GM23248 (cell line): ENCODE data around the gene CAPRIN2. TPM values are rescaled to one million over a fixed set of nuclear protein-coding genes. Genes with fewer than 3 reads are reported as not detected.

Experiments used
- DNase-seq: peaks from one replicate; pipeline ENCODE4 v3.0.0-alpha.2; 2015
- H2AFZ ChIP-seq: fragments of 200-600 bp; sonication (generic); 2 replicates; pipeline ENCODE4 v1.6.1; 2016; ENCODE audit warnings: antibody characterized with exemption
- H3F3A ChIP-seq: fragments of 200-600 bp; sonication (generic); 2 replicates; pipeline ENCODE4 v1.6.1; 2016; ENCODE audit warnings: mild to moderate bottlenecking, antibody characterized with exemption, mixed run types; ENCODE audit not compliant: insufficient read depth
- H3K27ac ChIP-seq: fragments of 200-600 bp; sonication (generic); 2 replicates; pipeline ENCODE4 v1.5.1; 2016; ENCODE audit warnings: mild to moderate bottlenecking
- H3K27me3 ChIP-seq: fragments of 200-600 bp; sonication (generic); replicated peaks from 2 replicates; pipeline ENCODE4 v1.6.1; 2016; ENCODE audit warnings: mild to moderate bottlenecking; ENCODE audit not compliant: insufficient read depth
- H3K36me3 ChIP-seq: fragments of 200-600 bp; sonication (generic); 2 replicates; pipeline ENCODE4 v1.6.1; 2016; ENCODE audit warnings: low read depth, mild to moderate bottlenecking
- H3K4me1 ChIP-seq: fragments of 200-600 bp; sonication (generic); 2 replicates; pipeline ENCODE4 v1.6.1; 2016; ENCODE audit warnings: mild to moderate bottlenecking; ENCODE audit not compliant: insufficient read depth
- H3K4me2 ChIP-seq: fragments of 200-600 bp; sonication (generic); one replicate; pipeline ENCODE4 v1.6.1; 2016; ENCODE audit warnings: mild to moderate bottlenecking; ENCODE audit not compliant: unreplicated experiment
- H3K4me3 ChIP-seq: fragments of 200-600 bp; sonication (generic); 2 replicates; pipeline ENCODE4 v1.5.1; 2016; ENCODE audit warnings: mild to moderate bottlenecking
- H3K79me2 ChIP-seq: fragments of 200-600 bp; sonication (generic); 2 replicates; pipeline ENCODE4 v1.6.1; 2016; ENCODE audit warnings: mild to moderate bottlenecking; ENCODE audit not compliant: insufficient read depth
- H3K9ac ChIP-seq: fragments of 200-600 bp; sonication (generic); 2 replicates; pipeline ENCODE4 v1.6.1; 2016; ENCODE audit warnings: mild to moderate bottlenecking
- H3K9me2 ChIP-seq: fragments of 200-600 bp; sonication (generic); 2 replicates; pipeline ENCODE4 v1.6.1; 2016; ENCODE audit warnings: mixed run types, mild to moderate bottlenecking, moderate library complexity; ENCODE audit not compliant: insufficient read depth
- H3K9me3 ChIP-seq: fragments of 200-600 bp; sonication (generic); one replicate; pipeline ENCODE4 v1.6.1; 2017; ENCODE audit warnings: low read depth
- H4K20me1 ChIP-seq: fragments of 200-600 bp; sonication (generic); 2 replicates; pipeline ENCODE4 v1.6.0; 2016; ENCODE audit not compliant: insufficient read depth
- EZH2 ChIP-seq: fragments of 200-600 bp; sonication (generic); IDR thresholded peaks from 2 replicates; pipeline ENCODE4 v1.6.1; 2018; ENCODE audit warnings: antibody characterized with exemption, mild to moderate bottlenecking; ENCODE audit not compliant: insufficient read depth, poor library complexity, severe bottlenecking
- EZH2phosphoT487 ChIP-seq: fragments of 200-600 bp; sonication (generic); IDR thresholded peaks from 2 replicates; pipeline ENCODE4 v1.6.1; 2018; ENCODE audit warnings: antibody characterized with exemption, moderate library complexity, mild to moderate bottlenecking, low read depth; ENCODE audit not compliant: insufficient read depth
- WGBS, 2 experiments: methylation state at CpG; one replicate each; pipeline ENCODE4 v1.1.6; 2015 to 2017; ENCODE audit warnings: low lambda C conversion rate in 2 of 2, low coverage in 1 of 2; ENCODE audit errors: missing lambda C conversion rate in 2 of 2; 5-methylcytosine and 5-hydroxymethylcytosine counted together
- in situ Hi-C: fragments of 300-500 bp; cut with MboI; formaldehyde crosslinking; loops from 2 replicates; pipeline ENCODE4 v1.15.0; 2020
- polyA plus RNA-seq: library from polyadenylated mRNA; unstranded; fragments of >200 nt; fragmentation: Nextera tagmentation; extraction: Ambion mirVana; gene quantifications from 2 replicates; pipeline ENCODE4 v1.2.1, GENCODE V29; 2016
- total RNA-seq: library from RNA; depleted of rRNA; stranded (reverse); fragments of >200 nt; shearing (Covaris generic); gene quantifications from 2 replicates; pipeline ENCODE4 v1.2.3, GENCODE V29; 2014; rRNA removed

CAPRIN2 gene
- total and polyA plus RNA-seq, 2 experiments from 2014 or later, result 20.1 to 33.0 TPM

DNA sequence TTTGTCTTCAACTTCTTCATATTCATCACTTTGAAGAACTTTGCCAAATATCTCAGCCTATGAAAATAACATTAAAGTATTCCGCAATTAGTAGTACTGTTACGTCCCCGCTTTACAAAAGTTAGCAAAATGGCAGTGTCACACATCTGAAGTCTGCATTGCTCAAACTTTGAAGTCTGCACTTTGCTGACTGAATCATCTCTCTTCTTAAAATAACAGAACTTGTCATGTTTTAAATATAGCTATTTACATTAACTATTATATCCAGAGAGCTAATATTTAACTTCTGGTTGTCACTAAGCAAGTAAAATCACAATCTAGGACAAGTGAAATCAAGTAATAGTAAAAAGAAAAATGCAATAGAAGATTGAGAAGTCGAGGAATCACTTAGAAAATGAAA is 93.5 kb downstream of the CAPRIN2 start:
- H2AFZ ChIP-seq, result no peak overlapping the region
- H3K9ac ChIP-seq, result no peak overlapping the region
- H3K4me1 ChIP-seq, result no peaks in the 10 kb centered on the region
- H3K27ac ChIP-seq, result no peak overlapping the region
- H4K20me1 ChIP-seq, result no peaks in the 10 kb centered on the region
- peaks cover 30% of the 10 kb centered on the region; the same call in 1 of the 2 replicates for H3K36me3 ChIP-seq
- no peak overlapping the region for H3K4me3 ChIP-seq
- DNase-seq, result no peak
- no peaks in the 10 kb centered on the region for H3F3A ChIP-seq
- H3K9me3 ChIP-seq, result no peaks in the 10 kb centered on the region
- WGBS, 2 experiments, result 81 to 87% methylated on average over 4 of the region's 4 CpGs
- in situ Hi-C loops, result no loop called here
- TF ChIP-seq EZH2phosphoT487 (no peak), EZH2 (no peak)
- H3K9me2 ChIP-seq, result no peaks in the 10 kb centered on the region
- H3K4me2 ChIP-seq, result no peak overlapping the region
- H3K27me3 ChIP-seq, result no peaks in the 10 kb centered on the region
- no peaks in the 10 kb centered on the region for H3K79me2 ChIP-seq

Other genes starting within 250 kb of the CAPRIN2 start
- 21.4 and 22.8 TPM in 2 replicates for gene IPO8, start 59.1 kb downstream of the CAPRIN2 start, total RNA-seq
- gene IPO8, start 59.1 kb downstream of the CAPRIN2 start, polyA plus RNA-seq, result 10.1 and 10.9 TPM in 2 replicates
- 0.76 and 1.9 TPM in 2 replicates for gene TSPAN11, start 171.8 kb upstream of the CAPRIN2 start, total RNA-seq
- 0.51 and 0.70 TPM in 2 replicates for gene TSPAN11, start 171.8 kb upstream of the CAPRIN2 start, polyA plus RNA-seq